DOHH2 (cell line): Measurements from ENCODE around the gene POU5F1.

ENCODE experiments used
- CTCF ChIP-seq: fragments of 200-600 bp; sonication (generic); IDR thresholded peaks from one replicate; pipeline ENCODE4 v1.5.1; 2014; ENCODE audit warnings: antibody characterized with exemption, mild to moderate bottlenecking, low read depth, low read length; ENCODE audit not compliant: poor library complexity, severe bottlenecking
- EZH2phosphoT487 ChIP-seq: fragments of 200-600 bp; sonication (generic); IDR thresholded peaks from 2 replicates; pipeline ENCODE4 v1.6.1; 2017; ENCODE audit warnings: borderline replicate concordance, mild to moderate bottlenecking, antibody characterized with exemption, low read length, moderate library complexity, mixed read lengths

- TF ChIP-seq CTCF (no peak), EZH2phosphoT487 (no peak)
These were observed 52.3 kb downstream of the POU5F1 start for GRCh38 chr6:31118178-31118577.
